CD4-positive, alpha-beta memory T cell (primary cell): ENCODE results near the gene MNAT1. TPM values are rescaled to one million over a fixed set of nuclear protein-coding genes. Genes with fewer than 3 reads are reported as not detected.
"Not testable (repeated sequence)": the region's sequence is repeated elsewhere in the genome, so short reads cannot be mapped to it uniquely, and the experiment has no call there.

Experiments
- CTCF ChIA-PET: fragments of 350-600 bp; sonication (Branson Sonifier 250); formaldehyde crosslinking; loops from one replicate; lab custom pipeline; 2021; ENCODE audit warnings: inconsistent platforms; ENCODE audit not compliant: partially characterized antibody; lab: Charles Lee
- POLR2A ChIA-PET: fragments of 350-600 bp; sonication (Branson Sonifier 250); formaldehyde crosslinking; loops from one replicate; lab custom pipeline; 2021; ENCODE audit not compliant: partially characterized antibody; lab: Charles Lee
- DNase-seq, 5 donors: peaks; one replicate each; pipeline versions ENCODE4 v3.0.0 to v3.0.0-alpha.2; 2020 to 2022; ENCODE audit warnings: mixed read lengths in 1 of 5
- H3K27ac ChIP-seq: one replicate; pipeline ENCODE4 v1.7.0; 2013; ENCODE audit warnings: low read depth, low read length
- H3K27me3 ChIP-seq: 2 replicates; pipeline ENCODE4 v1.7.0; 2013; ENCODE audit warnings: mild to moderate bottlenecking, low read length, moderate library complexity; ENCODE audit not compliant: insufficient read depth
- H3K36me3 ChIP-seq: 2 replicates; pipeline ENCODE4 v1.7.0; 2013; ENCODE audit warnings: mild to moderate bottlenecking, low read length, moderate library complexity; ENCODE audit not compliant: insufficient read depth
- H3K4me1 ChIP-seq: 2 replicates; pipeline ENCODE4 v1.7.0; 2013; ENCODE audit warnings: mild to moderate bottlenecking, low read length, moderate library complexity; ENCODE audit not compliant: insufficient read depth
- H3K4me3 ChIP-seq, 2 donors: one replicate each; pipeline ENCODE4 v1.7.0; 2013; ENCODE audit warnings: low read length in 2 of 2, mild to moderate bottlenecking in 1 of 2
- H3K9me3 ChIP-seq, 2 donors: one replicate each; pipeline ENCODE4 v1.7.0; 2013; ENCODE audit warnings: low read length in 2 of 2, control low read depth in 1 of 2; ENCODE audit not compliant: control insufficient read depth in 1 of 2
- H3K27ac Mint-ChIP-seq, 7 donors: one replicate each; pipeline ENCODE4 v1.8.0; 2020 to 2021; ENCODE audit warnings: mixed read lengths in 7 of 7, mild to moderate bottlenecking in 6 of 7, inconsistent platforms in 3 of 7, moderate library complexity in 3 of 7
- H3K27me3 Mint-ChIP-seq, 2 donors: one replicate each; pipeline ENCODE4 v1.8.0; 2020 to 2021; ENCODE audit warnings: mixed read lengths in 2 of 2
- H3K36me3 Mint-ChIP-seq, 2 donors: one replicate each; pipeline ENCODE4 v1.8.0; 2020 to 2021; ENCODE audit warnings: mixed read lengths in 2 of 2, inconsistent platforms in 1 of 2, mild to moderate bottlenecking in 1 of 2
- H3K4me1 Mint-ChIP-seq, 4 donors: one replicate each; pipeline ENCODE4 v1.8.0; 2020 to 2021; ENCODE audit warnings: mixed read lengths in 4 of 4, mild to moderate bottlenecking in 1 of 4
- H3K4me3 Mint-ChIP-seq, 8 donors: one replicate each; pipeline ENCODE4 v1.8.0; 2020 to 2021; ENCODE audit warnings: mixed read lengths in 8 of 8, mild to moderate bottlenecking in 7 of 8, moderate library complexity in 6 of 8, inconsistent platforms in 3 of 8
- H3K9me3 Mint-ChIP-seq, 8 donors: one replicate each; pipeline ENCODE4 v1.8.0; 2020 to 2021; ENCODE audit warnings: mixed read lengths in 8 of 8, mild to moderate bottlenecking in 5 of 8, inconsistent platforms in 3 of 8, moderate library complexity in 1 of 8
- intact Hi-C: fragments of 100-400 bp; cut with micrococcal nuclease; formaldehyde crosslinking; loops from one replicate; pipeline ENCODE4 v1.15.1; 2023
- polyA plus RNA-seq, 2 donors: library from polyadenylated mRNA; unstranded; fragments of 300-500 nt; fragmentation: Illumina TruSeq; gene quantifications; one replicate each; pipeline ENCODE4 v1.2.3, GENCODE V29; 2021
- total RNA-seq, 2 experiments: library from RNA; stranded (reverse); gene quantifications; one replicate each; pipeline ENCODE4 v1.2.3, GENCODE V29; 2021

The MNAT1 gene
- total and polyA plus RNA-seq, 4 experiments from 2014 or later = 12.6 to 28.7 (median 16.0) TPM

- no peaks in the 10 kb centered on the region for H3K27me3 Mint-ChIP-seq
- ChIA-PET POLR2A (no interaction called here), CTCF (no interaction called here)
- Histone ChIP-seq H3K27ac (no peak overlapping the region), H3K4me1 (peaks cover 17% of the 10 kb centered on the region), H3K27me3 (no peaks in the 10 kb centered on the region), H3K9me3 (no peaks in the 10 kb centered on the region), H3K4me3 (no peak overlapping the region), H3K36me3 (no peaks in the 10 kb centered on the region)
- peaks cover 15 to 20% (median 19%) of the 10 kb centered on the region in 4 donors for H3K4me1 Mint-ChIP-seq
- H3K36me3 Mint-ChIP-seq = peaks cover 0 to 5% of the 10 kb centered on the region in 2 donors
- DNase-seq = no peak
- H3K27ac Mint-ChIP-seq = no peak overlapping the region
- no peaks in the 10 kb centered on the region for H3K9me3 Mint-ChIP-seq
- intact Hi-C loops = no loop called here
- no peak overlapping the region for H3K4me3 Mint-ChIP-seq
Measured at GRCh38 chr14:60760644-60761364, 26.2 kb downstream of the MNAT1 start.

DNA sequence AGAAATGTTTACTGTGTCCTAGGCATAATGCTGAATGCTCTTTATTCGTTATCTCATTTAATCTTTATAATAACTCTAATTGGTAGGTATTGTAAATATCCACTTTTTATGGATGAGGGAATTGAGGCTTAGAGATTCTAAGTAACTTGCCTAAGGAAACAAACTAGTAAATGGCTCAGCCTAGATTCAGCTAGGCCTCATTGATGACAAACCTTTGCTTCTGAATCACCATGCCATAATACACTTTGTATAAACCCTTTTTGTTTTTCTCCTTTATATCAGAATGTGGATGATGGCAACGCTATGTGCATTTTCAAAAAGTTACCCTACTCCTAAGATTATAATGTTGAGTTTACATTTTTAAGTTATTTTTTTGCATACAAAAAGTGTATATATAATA is 34.0 kb downstream of the MNAT1 start:
- DNase-seq = no peak
- no peak overlapping the region for H3K4me3 Mint-ChIP-seq
- Histone ChIP-seq H3K27me3 (no peaks in the 10 kb centered on the region), H3K9me3 (no peaks in the 10 kb centered on the region), H3K4me1 (no peaks in the 10 kb centered on the region), H3K4me3 (no peak overlapping the region), H3K36me3 (no peaks in the 10 kb centered on the region), H3K27ac (no peak overlapping the region)
- ChIA-PET POLR2A (no interaction called here), CTCF (interaction anchor here (1.4 kb wide), 1 partner anchor 15 kb away, joined by 3 read pairs; no protein-coding TSS in a partner anchor)
- intact Hi-C loops = no loop called here
- H3K4me1 Mint-ChIP-seq = peaks cover 7 to 13% (median 12%) of the 10 kb centered on the region in 4 donors
- no peaks in the 10 kb centered on the region for H3K9me3 Mint-ChIP-seq
- peaks cover 3 to 7% of the 10 kb centered on the region in 2 donors for H3K36me3 Mint-ChIP-seq
- no peaks in the 10 kb centered on the region for H3K27me3 Mint-ChIP-seq
- no peak overlapping the region for H3K27ac Mint-ChIP-seq

GRCh38 chr14:60771117-60771516 is 36.6 kb downstream of the MNAT1 start:
- DNase-seq = no peak
- H3K4me1 ChIP-seq = no peaks in the 10 kb centered on the region
- Mint-ChIP-seq H3K4me1 (peaks cover 7 to 11% (median 10%) of the 10 kb centered on the region in 4 donors), H3K36me3 (peaks cover 3 to 7% of the 10 kb centered on the region in 2 donors), H3K27ac (peak overlapping the region in 1 of 7 donors; percentile 44), H3K27me3 (no peaks in the 10 kb centered on the region), H3K4me3 (no peak overlapping the region), H3K9me3 (no peaks in the 10 kb centered on the region)
- no peaks in the 10 kb centered on the region for H3K36me3 ChIP-seq
- no peaks in the 10 kb centered on the region for H3K9me3 ChIP-seq
- ChIA-PET POLR2A (no interaction called here), CTCF (no interaction called here)
- intact Hi-C loops = no loop called here
- no peak overlapping the region for H3K27ac ChIP-seq
- no peaks in the 10 kb centered on the region for H3K27me3 ChIP-seq
- H3K4me3 ChIP-seq = no peak overlapping the region

GRCh38 chr14:60773558-60773957 is 39.0 kb downstream of the MNAT1 start:
- no peak overlapping the region for H3K27ac ChIP-seq
- no peaks in the 10 kb centered on the region for H3K36me3 ChIP-seq
- CTCF ChIA-PET = no interaction called here
- POLR2A ChIA-PET = interaction anchor here (1.0 kb wide), 1 partner anchor 9 kb away, joined by 3 read pairs; no protein-coding TSS in a partner anchor
- no peak overlapping the region for H3K4me3 Mint-ChIP-seq
- no peaks in the 10 kb centered on the region for H3K4me1 ChIP-seq
- no peaks in the 10 kb centered on the region for H3K27me3 ChIP-seq
- no peak overlapping the region for H3K4me3 ChIP-seq
- intact Hi-C loops = no loop called here
- peaks cover 0 to 4% of the 10 kb centered on the region in 2 donors for H3K36me3 Mint-ChIP-seq
- no peaks in the 10 kb centered on the region for H3K27me3 Mint-ChIP-seq
- no peak overlapping the region for H3K27ac Mint-ChIP-seq
- no peak for DNase-seq
- H3K9me3 Mint-ChIP-seq = no peaks in the 10 kb centered on the region
- no peaks in the 10 kb centered on the region for H3K9me3 ChIP-seq
- H3K4me1 Mint-ChIP-seq = peaks cover 6 to 10% (median 8%) of the 10 kb centered on the region in 4 donors

- intact Hi-C loops = no loop called here
- peaks cover 9 to 17% (median 11%) of the 10 kb centered on the region in 4 donors for H3K4me1 Mint-ChIP-seq
- H3K4me3 Mint-ChIP-seq = no peak overlapping the region
- no peak for DNase-seq
- no peak overlapping the region for H3K27ac Mint-ChIP-seq
- H3K27me3 Mint-ChIP-seq = no peaks in the 10 kb centered on the region
- H3K4me3 ChIP-seq = no peak overlapping the region
- H3K36me3 Mint-ChIP-seq = no peaks in the 10 kb centered on the region
- no peaks in the 10 kb centered on the region for H3K27me3 ChIP-seq
- H3K36me3 ChIP-seq = no peaks in the 10 kb centered on the region
- POLR2A ChIA-PET = no interaction called here
- CTCF ChIA-PET = no interaction called here
- H3K9me3 ChIP-seq = no peaks in the 10 kb centered on the region
- H3K4me1 ChIP-seq = no peaks in the 10 kb centered on the region
- no peak overlapping the region for H3K27ac ChIP-seq
- H3K9me3 Mint-ChIP-seq = no peaks in the 10 kb centered on the region
Measured at GRCh38 chr14:60775296-60775695, 40.7 kb downstream of the MNAT1 start.

DNA sequence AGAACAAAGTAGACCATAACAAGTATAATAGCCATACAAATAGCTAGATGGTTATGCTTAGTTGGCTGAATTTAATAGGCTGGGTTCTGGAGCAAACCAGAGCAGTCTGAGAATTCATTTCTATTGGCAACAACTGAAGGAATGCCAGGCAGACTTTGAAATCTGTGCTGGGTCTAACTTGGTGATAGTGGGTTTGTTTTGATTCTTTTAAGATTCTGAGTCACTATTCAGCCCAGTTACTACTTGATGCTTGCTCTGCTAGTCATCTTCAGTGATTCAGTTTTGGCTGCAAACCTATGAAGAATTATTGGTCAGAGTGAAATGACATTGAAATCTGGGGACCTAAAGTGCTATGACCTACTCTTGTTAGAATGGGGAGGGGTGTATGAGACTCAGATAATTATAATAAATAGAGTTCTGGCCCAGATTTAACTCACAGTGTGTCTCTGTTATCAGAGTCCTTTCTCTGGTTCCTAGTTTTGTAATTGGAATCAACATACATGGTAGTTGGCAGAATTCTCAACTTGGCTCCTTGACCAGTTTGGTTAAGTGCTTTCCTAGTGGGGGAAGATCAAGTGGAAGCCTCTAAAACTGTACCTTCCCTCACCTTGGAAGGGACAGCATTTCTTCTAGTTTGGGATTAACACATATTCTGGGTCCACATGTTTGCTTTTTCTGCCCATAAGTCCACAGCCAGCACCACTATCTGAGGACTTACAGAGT is 43.5 kb downstream of the MNAT1 start:
- ChIA-PET CTCF (no interaction called here), POLR2A (no interaction called here)
- no peak for DNase-seq
- H3K4me3 Mint-ChIP-seq = no peak overlapping the region
- no peak overlapping the region for H3K27ac Mint-ChIP-seq
- intact Hi-C loops = no loop called here
- Histone ChIP-seq H3K36me3 (no peaks in the 10 kb centered on the region), H3K4me3 (no peak overlapping the region), H3K27ac (no peak overlapping the region), H3K9me3 (no peaks in the 10 kb centered on the region), H3K27me3 (no peaks in the 10 kb centered on the region), H3K4me1 (no peaks in the 10 kb centered on the region)
- peaks cover 6 to 17% (median 12%) of the 10 kb centered on the region in 4 donors for H3K4me1 Mint-ChIP-seq
- no peaks in the 10 kb centered on the region for H3K36me3 Mint-ChIP-seq
- no peaks in the 10 kb centered on the region for H3K9me3 Mint-ChIP-seq
- H3K27me3 Mint-ChIP-seq = no peaks in the 10 kb centered on the region

DNA sequence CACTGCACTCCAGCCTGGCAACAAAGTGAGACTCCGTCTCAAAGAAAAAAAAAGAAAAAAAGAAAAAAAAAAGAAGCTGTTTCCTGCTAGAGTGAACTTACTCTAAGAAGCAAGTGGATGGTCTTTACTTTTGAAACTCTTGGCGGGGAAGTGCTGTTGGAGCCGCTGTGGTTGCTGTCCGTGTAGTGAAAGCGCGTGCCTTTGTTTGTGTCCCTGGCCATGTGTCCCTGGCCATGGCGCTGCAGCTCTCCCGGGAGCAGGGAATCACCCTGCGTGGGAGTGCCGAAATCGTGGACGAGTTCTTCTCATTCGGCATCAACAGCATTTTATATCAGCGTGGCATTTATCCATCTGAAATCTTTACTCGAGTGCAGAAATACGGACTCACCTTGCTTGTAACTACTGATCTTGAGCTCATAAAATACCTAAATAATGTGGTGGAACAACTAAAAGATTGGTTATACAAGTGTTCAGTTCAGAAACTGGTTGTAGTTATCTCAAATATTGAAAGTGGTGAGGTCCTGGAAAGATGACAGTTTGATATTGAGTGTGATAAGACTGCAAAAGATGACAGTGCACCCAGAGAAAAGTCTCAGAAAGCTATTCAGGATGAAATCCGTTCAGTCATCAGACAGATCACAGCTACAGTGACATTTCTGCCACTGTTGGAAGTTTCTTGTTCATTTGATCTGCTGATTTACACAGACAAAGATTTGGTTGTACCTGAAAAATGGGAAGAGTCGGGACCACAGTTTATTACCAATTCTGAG is 45.4 kb downstream of the MNAT1 start:
- not testable (repeated sequence) for H3K4me3 ChIP-seq

More for the DNA sequence above, 45.4 kb downstream of the MNAT1 start:
- POLR2A ChIA-PET, H3K36me3 ChIP-seq, H3K27me3 Mint-ChIP-seq, H3K36me3 Mint-ChIP-seq, H3K4me1 ChIP-seq, H3K9me3 Mint-ChIP-seq, intact Hi-C loops, H3K9me3 ChIP-seq, CTCF ChIA-PET, H3K4me3 Mint-ChIP-seq, H3K27ac ChIP-seq, DNase-seq, H3K27me3 ChIP-seq: not testable (repeated sequence)
- peaks cover 6 to 17% (median 12%) of the 10 kb centered on the region in 4 donors for H3K4me1 Mint-ChIP-seq
- H3K27ac Mint-ChIP-seq = peak overlapping the region in 1 of 7 donors; percentile 3
